ENCODE results near the gene RPL32.

The RPL32 gene

DNA sequence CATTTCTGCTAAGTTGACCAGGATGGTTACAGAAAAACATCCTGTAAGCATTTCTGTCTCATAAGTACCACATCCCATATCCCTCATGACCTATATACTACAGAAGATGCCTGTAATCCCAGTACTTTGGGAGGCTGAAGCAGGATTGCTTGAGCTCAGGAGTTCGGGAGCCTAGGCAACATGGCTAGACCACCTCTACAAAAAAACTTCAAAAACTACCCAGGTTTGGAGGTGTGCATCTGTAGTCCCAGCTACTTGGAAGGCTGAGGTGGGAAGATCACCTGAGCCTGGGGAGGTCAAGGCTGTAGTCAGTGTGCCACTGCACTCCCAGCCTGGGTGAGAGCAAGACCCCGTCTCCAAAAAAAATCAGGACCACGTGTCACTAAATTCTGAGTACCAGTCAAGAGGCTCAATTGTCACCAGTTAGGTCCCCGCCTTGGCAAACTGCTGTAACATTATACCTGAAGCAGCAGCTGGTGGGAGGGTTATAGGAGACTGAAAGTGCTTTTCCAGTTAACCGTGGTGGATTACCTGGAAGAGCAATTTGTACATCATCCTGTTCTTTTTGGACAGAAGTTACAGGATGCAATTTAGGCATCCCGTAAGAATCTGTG is 6.2 kb downstream of the RPL32 start:
- DNase-seq = no peak
- intact Hi-C loops (cut with DNase I) = no loop called here

DNA sequence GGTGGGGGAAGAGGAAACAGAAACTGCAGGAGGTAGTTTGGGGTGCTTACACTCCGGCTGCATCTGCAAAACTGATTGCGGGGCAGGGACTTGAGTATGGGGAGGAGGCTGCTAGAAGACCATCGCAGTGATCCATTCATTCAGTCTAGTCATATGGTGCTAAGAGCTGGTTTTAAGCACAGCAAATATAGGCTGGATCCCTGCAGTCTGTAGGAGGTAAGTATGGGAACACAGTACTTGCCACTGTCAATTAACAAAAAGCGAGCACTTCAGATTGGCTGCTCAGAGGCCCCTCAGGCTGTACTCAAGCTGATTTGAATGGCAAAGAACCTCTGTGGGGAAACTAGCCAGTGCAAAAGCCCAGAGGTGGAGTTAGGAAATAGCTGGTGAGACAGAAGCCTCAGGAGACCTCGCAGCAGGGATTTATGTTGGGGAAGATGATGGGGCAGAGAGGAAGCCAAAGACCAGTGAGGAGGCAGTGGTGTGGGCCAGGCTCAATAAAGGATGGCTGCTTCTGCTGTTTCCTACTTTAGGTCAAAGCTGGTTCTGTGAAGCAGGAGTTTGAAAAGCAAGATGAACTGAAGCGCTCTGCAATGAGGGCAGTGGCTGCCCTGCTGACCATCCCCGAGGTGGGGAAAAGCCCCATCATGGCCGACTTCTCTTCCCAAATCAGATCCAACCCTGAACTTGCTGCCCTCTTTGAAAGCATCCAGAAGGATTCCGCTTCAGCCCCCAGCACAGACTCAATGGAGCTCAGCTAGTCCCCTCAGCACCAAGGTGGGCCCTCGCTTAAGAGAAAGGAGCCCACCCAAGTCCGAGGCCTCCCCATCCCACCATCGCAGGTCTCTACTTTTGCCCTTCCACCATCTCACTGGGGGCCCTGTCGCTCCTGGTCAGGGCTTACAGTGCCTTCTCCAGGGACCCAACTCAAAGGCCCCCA is 7.9 kb downstream of the RPL32 start:
- intact Hi-C loops (cut with DNase I) = no loop called here
- peak in 1 of 10 donors; percentile 25 for DNase-seq

DNA sequence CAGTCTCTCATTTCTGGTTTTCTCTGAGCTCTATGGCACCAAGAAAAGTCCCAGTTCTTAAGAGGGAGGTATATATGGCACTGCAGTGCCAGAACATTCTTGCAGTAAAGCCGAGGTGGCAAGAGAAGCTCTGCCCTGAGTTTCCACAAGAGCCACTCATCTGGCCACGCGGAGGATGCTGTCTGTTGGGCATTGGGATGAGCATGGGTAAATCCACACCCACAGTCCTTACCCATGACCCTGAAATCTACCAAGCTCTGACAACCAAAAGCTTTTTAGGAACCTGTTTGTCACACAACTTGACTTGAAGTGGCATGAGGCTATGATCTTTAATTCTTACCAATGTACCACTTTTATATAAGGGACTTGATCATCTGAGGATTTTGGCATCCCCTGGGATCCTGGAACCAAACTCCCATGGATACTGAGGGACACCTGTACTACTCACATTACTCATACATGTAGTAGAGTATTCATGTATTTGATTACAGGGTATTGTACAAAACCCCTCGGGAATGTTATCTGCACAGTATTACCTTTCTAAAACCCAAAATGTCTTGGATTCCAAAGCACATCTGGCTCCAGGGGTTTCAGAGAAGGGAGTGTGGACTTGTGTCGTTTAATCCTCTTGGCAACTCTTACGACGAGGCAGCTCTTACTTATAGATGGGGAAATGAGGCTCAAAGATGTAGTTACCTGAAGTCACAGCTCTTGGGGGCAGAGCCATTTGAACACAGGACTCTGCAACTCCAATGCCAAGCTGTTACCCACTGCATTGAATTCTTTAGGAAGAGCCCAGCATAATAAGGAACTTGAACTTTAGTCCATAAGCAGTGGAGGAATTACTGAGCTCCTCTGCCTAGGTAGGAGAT is 8.8 kb downstream of the RPL32 start:
- intact Hi-C loops (cut with DNase I) = no loop called here
- DNase-seq = peak in 1 of 10 donors; percentile 38

DNA sequence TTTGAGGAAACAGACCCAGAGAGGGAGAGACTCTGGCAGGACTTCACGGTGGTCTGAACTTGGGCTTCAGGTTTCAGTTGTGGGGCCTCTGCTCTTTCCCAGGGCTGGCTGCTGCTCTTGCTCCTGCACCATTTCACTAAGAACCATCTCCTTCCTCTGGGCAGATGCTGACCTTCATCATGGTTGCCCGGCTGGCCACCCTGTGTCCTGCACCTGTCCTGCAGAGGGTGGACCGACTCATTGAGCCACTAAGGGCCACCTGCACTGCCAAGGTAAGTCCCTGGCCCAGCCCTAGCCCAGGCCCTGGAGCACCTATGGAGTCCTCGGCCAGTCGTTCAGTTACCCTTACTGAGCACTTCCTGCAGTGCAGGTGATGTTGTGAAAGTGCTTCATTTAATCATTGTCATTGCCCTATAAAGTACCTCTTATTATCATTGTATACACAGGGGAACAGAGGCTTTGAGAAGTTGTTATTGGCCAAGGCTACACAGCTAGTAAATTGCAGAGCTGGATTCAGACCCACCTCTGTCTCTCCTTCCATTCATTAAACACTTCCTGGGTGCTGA is 10.0 kb downstream of the RPL32 start:
- intact Hi-C loops (cut with DNase I) = no loop called here
- DNase-seq = peak in 1 of 10 donors; percentile 55

DNA sequence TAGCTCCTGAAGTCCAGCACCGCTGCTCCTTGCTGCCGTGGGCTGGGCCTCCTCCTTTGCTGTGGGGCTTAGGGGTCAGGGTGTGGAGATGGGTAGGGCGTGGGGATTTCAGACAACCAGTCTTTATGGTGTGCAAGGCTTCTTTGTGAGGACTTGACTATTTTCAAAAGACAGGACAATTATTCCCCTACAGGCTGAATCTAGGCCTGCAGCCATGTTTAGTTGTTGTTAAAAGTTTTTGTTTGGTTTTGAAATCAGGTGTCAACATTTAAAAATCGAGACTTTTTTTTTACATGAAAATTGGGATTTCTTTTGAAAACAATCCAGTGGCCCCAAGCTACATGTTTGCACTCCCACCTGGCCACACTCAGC is 10.6 kb downstream of the RPL32 start:
- intact Hi-C loops (cut with DNase I) = no loop called here
- peak in 1 of 10 donors; percentile 49 for DNase-seq

DNA sequence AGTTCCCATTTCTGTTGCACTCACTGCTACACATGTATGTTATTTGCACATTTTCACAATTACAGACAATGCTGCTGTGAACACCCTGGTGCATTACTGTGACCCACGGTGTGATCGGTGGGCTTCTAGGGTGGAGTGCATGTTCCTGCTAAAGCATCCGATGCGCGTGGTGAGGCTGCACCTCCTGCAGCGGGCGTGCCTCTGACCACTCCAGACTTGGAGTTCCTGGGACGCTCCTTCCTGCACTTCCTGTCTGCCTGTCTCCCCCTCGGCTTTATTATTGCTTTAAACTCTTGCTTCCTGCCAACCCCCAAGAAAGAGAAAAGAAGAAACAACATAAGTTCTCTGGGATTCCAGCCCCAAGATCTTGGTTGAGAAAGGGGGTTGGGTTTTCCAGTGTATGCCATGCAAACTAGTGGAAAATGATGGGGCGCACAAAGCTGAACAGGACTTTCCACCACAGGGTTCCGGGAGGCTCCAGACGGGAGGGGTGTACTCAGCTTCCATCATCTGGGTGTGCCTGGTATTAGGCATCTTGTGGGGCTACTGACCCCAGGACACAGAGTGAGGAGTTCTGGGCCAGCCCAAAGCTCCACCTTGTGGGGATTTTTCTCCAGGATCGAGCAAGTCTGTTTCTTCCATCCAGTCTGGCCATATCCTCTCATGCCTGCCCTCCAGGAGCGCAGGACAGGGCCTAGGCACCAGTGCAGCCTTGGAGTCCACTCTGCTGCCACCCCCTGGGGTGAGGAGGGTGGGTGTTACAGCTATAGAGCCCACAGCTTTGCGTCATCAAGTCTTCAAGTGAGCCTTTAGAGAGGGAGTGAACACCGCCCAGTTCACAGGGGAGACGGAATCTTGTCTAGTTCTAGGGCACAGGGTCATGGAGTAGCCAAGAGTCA is 11.2 kb downstream of the RPL32 start:
- intact Hi-C loops (cut with DNase I) = no loop called here
- peak in 1 of 10 donors; percentile 72 for DNase-seq

DNA sequence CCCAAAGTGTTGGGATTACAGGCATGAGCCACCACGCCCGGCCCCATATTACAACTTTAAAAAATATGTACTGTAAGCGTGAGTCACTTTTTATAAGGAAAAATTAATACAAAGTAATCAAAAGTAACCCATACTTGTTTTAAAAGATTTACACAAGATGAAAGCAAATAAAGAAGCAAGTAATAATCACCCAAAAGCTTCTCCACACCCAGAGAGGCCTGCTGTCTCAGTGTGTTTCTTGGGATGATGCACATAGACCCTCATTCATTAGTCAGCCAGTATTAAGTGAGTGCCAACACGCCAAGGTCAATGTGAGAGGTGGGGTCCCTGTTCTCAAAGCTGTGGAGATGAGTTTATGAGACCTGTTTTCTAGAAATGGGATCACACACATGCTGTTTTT is 12.0 kb downstream of the RPL32 start:
- intact Hi-C loops (cut with DNase I) = no loop called here

DNA sequence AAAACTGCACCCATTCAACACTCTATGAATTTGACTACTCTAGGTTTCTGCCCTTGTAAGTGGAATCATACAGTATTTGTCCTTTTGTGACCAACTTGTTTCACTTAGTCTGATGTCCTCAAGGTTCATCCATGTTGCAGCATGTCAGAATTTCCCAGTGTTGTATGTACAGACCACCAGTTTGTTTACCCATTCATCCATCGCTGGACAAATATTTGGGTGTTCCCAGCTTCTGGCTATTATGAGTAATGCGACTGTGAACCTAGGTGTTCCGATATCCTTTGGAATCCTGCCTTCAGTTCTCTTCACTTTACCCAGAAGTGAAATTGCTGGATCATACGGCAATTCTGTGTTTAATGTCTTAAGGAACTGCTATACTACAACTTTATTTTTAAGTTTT is 12.6 kb downstream of the RPL32 start:
- intact Hi-C loops (cut with DNase I) = no loop called here
- no peak for DNase-seq

More for the DNA sequence above, 12.0 kb downstream of the RPL32 start:
- no peak for DNase-seq

DNA sequence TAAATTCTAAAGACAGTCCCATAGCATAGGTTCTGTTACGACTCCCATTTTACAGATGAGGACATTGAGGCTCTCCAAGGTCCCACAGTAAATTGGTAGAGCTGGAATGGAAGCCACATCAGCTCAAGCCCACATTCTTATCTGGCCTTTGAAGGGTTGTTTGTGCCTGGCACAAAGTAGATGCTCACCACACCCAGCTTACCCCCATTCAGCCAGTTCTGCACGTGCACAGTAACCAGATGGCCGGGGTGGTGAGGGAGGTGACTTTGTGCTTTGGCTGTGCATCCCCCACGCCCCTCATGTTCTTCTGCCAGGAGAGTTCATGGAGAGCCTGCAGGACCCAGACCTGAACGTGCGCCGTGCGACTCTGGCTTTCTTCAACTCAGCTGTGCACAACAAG is 16.2 kb downstream of the RPL32 start:
- intact Hi-C loops (cut with DNase I) = no loop called here

DNA sequence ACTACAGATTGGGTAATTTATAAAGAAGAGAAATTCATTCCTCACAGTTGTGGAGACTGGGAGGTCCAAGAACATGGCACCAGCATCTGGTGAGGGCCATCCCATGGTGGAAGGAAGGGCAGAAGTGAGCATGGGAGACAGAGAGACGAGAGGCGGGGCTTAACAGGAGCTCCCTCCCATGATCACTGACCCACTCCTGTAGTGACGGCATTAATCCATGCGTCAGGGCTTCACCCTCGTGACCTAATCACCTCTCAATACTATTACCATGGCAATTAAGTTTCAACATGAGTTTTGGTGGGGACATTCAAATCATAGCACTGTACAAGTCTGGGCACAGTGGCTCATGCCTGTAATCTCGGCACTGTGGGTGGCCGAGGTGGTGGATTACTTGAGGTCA is 17.1 kb downstream of the RPL32 start:
- peak in 1 of 10 donors; percentile 19 for DNase-seq
- intact Hi-C loops (cut with DNase I) = no loop called here

More for the DNA sequence above, 16.2 kb downstream of the RPL32 start:
- DNase-seq = no peak

DNA sequence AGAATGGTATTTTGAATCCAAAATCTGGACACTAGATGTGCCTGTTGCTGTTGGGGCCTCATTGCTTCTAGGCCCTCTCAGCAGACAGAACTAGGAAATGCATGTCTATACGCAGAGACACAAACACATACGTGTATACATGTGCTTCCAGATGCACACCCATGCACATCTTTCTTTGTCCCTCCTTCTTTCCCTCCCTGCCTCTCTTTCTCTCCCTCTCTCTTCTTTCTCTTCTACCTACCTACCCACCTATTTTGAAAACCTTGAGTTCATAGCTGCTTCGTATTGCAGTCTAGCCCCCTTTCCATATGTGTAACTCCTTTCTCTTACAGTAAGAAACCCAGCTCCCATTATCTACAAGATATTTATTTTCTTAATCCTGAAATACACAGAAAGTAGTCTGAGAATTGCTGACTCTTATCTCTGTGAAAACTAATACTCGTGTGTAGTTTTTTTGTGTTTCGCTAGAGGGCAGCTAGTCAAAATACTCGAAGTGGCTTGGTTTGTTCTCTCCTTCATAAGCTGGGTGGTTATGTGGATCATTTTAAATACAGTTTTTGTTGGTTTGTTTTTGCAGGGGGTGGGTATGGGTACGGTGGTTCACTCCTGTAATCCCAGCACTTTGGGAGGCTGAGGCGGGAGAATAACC is 18.5 kb downstream of the RPL32 start:
- no peak for DNase-seq
- intact Hi-C loops (cut with DNase I) = no loop called here

DNA sequence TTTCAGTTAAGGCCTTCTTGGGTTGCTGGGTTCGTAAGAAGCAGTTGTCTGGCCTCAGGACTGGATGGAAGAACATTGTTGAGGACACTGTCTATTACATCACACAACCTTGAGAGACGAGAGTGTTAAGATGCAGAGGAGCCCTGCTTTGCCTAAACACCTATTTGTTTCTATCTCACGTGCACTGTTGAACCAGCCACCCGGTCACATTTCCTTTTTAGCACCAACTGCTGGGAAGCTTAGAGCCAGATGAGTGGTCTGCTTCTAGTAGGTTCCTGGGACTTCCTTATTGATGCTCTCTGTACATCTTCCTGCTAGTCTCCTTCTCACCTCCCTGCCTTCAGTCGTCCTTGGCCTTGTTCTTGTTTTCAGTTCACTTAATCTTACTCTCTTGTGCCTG is 22.6 kb downstream of the RPL32 start:
- intact Hi-C loops (cut with DNase I) = no loop called here
- DNase-seq = no peak

DNA sequence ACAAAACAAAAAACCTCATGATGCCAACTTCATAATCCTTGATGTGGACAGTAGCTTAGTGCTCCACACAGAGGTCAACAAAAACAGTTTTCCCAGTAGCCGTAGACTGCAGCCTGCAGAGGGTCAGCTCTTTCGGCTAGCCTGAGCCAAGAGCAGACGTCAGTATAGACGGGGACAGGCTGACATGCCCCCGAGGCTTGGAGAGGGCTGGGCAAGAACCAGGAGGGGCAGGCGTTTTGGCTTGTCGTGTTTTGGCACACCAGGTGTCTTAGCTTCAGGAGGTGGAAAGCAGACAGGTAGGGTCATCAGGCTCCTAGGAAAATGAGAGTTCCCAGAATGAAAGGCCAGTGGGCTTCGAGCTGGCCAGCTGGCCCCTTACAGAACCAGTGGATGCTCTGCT is 23.1 kb downstream of the RPL32 start:
- intact Hi-C loops (cut with DNase I) = no loop called here
- peak in 2 of 10 donors; percentile 40 to 59 for DNase-seq

DNA sequence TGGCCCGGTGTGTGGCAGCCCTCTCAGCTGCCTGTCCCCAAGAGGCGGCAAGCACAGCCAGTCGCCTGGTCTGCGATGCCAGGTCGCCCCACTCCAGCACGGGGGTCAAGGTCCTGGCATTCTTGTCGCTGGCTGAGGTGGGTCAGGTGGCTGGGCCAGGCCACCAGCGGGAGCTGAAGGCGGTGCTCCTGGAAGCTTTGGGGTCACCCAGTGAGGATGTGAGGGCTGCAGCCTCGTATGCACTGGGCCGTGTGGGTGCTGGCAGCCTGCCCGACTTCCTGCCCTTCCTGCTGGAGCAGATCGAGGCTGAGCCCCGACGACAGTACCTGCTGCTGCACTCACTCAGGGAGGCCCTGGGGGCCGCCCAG is 24.0 kb downstream of the RPL32 start:
- intact Hi-C loops (cut with DNase I) = no loop called here
- DNase-seq = peak in 2 of 10 donors; percentile 85

DNA sequence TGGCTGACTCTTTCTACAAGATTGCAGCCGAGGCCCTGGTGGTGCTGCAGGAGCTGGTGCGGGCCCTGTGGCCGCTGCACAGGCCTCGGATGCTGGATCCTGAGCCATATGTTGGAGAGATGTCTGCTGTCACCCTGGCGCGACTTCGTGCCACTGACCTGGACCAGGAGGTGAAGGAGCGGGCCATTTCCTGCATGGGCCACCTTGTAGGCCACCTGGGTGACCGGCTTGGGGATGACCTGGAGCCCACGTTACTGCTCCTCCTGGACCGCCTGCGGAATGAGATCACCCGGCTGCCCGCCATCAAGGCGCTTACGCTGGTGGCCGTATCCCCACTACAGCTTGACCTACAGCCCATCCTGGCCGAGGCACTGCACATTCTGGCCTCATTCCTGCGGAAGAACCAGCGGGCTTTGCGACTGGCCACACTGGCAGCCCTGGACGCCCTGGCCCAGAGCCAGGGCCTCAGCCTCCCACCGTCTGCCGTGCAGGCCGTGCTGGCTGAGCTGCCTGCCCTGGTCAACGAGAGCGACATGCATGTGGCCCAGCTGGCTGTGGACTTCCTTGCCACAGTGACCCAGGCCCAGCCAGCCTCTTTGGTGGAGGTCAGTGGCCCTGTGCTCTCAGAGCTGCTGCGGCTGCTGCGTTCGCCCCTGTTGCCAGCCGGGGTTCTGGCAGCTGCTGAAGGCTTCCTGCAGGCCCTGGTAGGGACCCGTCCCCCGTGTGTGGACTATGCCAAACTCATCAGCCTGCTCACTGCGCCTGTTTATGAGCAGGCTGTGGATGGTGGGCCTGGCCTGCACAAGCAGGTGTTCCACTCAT is 24.6 kb downstream of the RPL32 start:
- intact Hi-C loops (cut with DNase I) = no loop called here
- peak in 2 of 10 donors; percentile 77 for DNase-seq

DNA sequence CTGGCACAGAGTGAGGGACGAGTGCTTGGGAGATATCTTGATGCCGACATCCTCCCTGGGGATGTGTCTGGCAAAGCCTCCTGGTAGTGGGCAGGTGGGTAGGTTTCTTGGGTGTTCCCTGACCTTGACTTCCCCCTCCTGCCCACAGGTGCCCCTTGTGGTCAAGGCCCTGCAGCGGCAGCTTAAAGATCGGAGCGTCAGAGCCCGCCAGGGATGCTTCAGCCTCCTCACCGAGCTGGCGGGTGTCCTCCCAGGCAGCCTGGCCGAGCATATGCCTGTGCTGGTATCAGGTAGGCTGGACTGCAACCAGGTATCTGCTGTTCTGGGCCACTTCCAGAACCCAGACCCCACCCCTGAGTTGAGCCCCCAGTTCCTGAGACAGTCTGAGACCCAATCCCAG is 25.6 kb downstream of the RPL32 start:
- intact Hi-C loops (cut with DNase I) = no loop called here
- DNase-seq = peak in 1 of 10 donors; percentile 55

DNA sequence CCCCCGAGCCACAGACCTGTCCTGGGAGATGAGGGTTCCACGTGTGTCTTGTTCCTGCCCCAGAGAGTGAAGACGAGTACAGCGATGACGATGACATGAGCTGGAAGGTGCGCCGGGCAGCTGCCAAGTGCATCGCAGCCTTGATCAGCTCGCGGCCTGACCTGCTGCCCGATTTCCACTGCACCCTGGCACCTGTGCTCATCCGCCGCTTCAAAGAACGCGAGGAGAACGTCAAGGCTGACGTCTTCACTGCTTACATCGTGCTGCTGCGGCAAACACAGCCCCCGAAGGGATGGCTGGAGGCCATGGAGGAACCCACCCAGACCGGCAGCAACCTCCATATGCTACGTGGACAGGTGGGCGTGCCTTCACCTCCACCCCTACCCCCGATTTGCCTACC is 26.3 kb downstream of the RPL32 start:
- DNase-seq = peak in 1 of 10 donors; percentile 67
- intact Hi-C loops (cut with DNase I) = no loop called here

DNA sequence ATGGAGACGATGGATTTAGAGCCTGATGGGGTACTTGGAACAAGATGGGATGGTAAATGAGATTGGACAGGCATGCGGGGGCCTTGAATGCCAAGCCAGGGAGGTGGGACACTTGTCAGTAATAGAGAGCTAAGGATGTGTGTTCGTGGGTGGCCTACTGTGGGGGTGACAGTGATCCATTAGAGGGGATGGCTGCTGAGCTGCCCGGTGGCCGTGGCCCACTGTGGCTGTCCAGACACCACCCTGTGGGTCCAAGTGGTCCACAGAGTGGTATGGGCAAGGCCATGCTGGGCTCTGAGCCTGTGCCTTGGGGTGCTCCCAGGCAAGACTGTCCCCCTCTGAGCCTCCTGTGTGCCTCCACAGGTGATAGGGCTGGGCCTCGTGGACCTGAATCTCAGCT is 27.4 kb downstream of the RPL32 start:
- DNase-seq = no peak
- intact Hi-C loops (cut with DNase I) = no loop called here

Measured in posterior cingulate gyrus (tissue), 11 donors.